Lower leg skin (tissue), 3 donors: Measurements from ENCODE around the gene CDK5.

Experiments
- POLR2A ChIP-seq, 2 donors: fragments of 450-650 bp; IDR thresholded peaks; one replicate each; pipeline ENCODE4 v1.6.1; 2016 to 2017; ENCODE audit warnings: antibody characterized with exemption in 2 of 2, mild to moderate bottlenecking in 1 of 2, moderate library complexity in 1 of 2
- TF ChIP-seq, protein P1 (sequence below), 3 donors: fragments of 450-650 bp; IDR thresholded peaks; one replicate each; pipeline ENCODE4 v1.5.1; 2016; ENCODE audit warnings: antibody characterized with exemption in 3 of 3, mild to moderate bottlenecking in 3 of 3, moderate library complexity in 2 of 3

DNA sequence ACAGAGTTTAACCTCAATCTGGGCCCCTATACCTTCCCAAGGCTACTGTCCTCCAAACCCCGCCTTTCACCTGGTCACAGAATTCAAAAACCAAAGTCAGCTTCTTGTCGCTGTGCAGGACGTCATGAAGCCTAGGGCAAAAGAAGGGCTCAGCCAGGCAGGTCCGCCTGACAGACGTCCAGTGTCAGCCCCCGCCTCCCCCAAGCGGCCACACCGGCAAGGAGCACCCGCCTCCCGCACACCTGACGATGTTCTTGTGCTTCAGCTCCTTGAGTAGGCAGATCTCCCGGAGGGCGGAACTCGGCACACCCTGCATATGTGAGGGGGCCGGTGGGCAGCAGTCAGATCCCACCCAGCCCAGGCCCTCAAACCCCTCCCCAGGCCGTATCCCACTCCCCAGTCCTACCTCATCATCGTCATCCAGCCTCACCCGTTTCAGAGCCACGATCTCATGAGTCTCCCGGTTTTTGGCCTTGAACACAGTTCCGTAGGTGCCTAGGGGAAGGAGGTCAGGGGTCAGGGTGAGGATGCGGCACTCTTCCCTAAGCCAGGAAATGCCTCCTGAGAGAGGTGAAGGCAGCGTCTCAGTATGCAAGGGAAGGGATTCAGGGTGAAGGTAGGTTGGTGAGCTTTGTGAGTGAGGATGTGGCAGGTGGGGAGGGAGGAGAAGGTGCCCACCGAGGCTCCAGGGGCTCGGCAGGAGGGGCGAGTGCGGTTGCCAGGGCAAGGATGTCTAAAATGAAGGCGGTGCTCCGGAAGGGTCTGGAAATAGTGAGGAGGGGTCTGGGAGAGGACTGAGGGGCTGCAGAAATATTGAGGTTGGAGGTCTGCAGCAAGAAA, 811 bp downstream of the CDK5 start:
- TF ChIP-seq, protein P1, sequence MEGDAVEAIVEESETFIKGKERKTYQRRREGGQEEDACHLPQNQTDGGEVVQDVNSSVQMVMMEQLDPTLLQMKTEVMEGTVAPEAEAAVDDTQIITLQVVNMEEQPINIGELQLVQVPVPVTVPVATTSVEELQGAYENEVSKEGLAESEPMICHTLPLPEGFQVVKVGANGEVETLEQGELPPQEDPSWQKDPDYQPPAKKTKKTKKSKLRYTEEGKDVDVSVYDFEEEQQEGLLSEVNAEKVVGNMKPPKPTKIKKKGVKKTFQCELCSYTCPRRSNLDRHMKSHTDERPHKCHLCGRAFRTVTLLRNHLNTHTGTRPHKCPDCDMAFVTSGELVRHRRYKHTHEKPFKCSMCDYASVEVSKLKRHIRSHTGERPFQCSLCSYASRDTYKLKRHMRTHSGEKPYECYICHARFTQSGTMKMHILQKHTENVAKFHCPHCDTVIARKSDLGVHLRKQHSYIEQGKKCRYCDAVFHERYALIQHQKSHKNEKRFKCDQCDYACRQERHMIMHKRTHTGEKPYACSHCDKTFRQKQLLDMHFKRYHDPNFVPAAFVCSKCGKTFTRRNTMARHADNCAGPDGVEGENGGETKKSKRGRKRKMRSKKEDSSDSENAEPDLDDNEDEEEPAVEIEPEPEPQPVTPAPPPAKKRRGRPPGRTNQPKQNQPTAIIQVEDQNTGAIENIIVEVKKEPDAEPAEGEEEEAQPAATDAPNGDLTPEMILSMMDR (IDR thresholded peaks at IDR 0.05), result no peak
- no peak for TF ChIP-seq POLR2A (IDR thresholded peaks at IDR 0.05)
